Smooth muscle cell (in vitro differentiated cells): ENCODE results near the gene PHLPP2. TPM values are rescaled to one million over a fixed set of nuclear protein-coding genes. Genes with fewer than 3 reads are reported as not detected.

Experiments
- DNase-seq: peaks from one replicate; lab custom pipeline; 2025; ENCODE audit not compliant: unreplicated experiment; lab: John Stamatoyannopoulos, UW
- H2AFZ ChIP-seq: fragments of 200-600 bp; sonication (generic); 2 replicates; pipeline ENCODE4 v1.6.0; 2016; ENCODE audit warnings: antibody characterized with exemption, low read depth, mild to moderate bottlenecking
- H3F3A ChIP-seq: fragments of 200-600 bp; sonication (generic); 2 replicates; pipeline ENCODE4 v1.6.0; 2017; ENCODE audit warnings: antibody characterized with exemption, low read depth
- H3K27ac ChIP-seq: fragments of 200-600 bp; sonication (generic); 2 replicates; pipeline ENCODE4 v1.5.1; 2016; ENCODE audit warnings: low read depth, mild to moderate bottlenecking
- H3K27me3 ChIP-seq: fragments of 200-600 bp; sonication (generic); 2 replicates; pipeline ENCODE4 v1.6.1; 2016; ENCODE audit warnings: low read depth, mild to moderate bottlenecking
- H3K36me3 ChIP-seq: fragments of 200-600 bp; sonication (generic); 2 replicates; pipeline ENCODE4 v1.5.1; 2016; ENCODE audit warnings: low read depth
- H3K4me1 ChIP-seq: fragments of 200-600 bp; sonication (generic); 2 replicates; pipeline ENCODE4 v1.5.1; 2016; ENCODE audit warnings: low read depth
- H3K4me2 ChIP-seq: fragments of 200-600 bp; sonication (generic); 2 replicates; pipeline ENCODE4 v1.6.0; 2016; ENCODE audit warnings: mild to moderate bottlenecking
- H3K4me3 ChIP-seq: fragments of 200-600 bp; sonication (generic); 2 replicates; pipeline ENCODE4 v1.5.1; 2016; ENCODE audit warnings: mild to moderate bottlenecking
- H3K79me2 ChIP-seq: fragments of 200-600 bp; sonication (generic); 2 replicates; pipeline ENCODE4 v1.6.0; 2016; ENCODE audit warnings: low read depth, mild to moderate bottlenecking
- H3K9ac ChIP-seq: fragments of 200-600 bp; sonication (generic); 2 replicates; pipeline ENCODE4 v1.6.0; 2016; ENCODE audit warnings: low read depth
- H3K9me3 ChIP-seq: fragments of 200-600 bp; sonication (generic); replicated peaks from 2 replicates; pipeline ENCODE4 v1.5.1; 2016; ENCODE audit warnings: low read depth
- H4K20me1 ChIP-seq: fragments of 200-600 bp; sonication (generic); 2 replicates; pipeline ENCODE4 v1.6.0; 2016; ENCODE audit warnings: low read depth
- CTCF ChIP-seq: fragments of 200-600 bp; sonication (generic); IDR thresholded peaks from 2 replicates; pipeline ENCODE4 v1.5.1; 2017; ENCODE audit warnings: borderline replicate concordance, mild to moderate bottlenecking, antibody characterized with exemption; ENCODE audit not compliant: insufficient read depth, poor library complexity, severe bottlenecking
- WGBS: methylation state at CpG from one replicate; pipeline ENCODE4 v1.1.7; 2016; ENCODE audit warnings: low lambda C conversion rate; 5-methylcytosine and 5-hydroxymethylcytosine counted together
- polyA plus RNA-seq: library from polyadenylated mRNA; unstranded; fragments of >200 nt; fragmentation: Nextera tagmentation; extraction: Ambion mirVana; gene quantifications from 2 replicates; pipeline ENCODE4 v1.2.1, GENCODE V29; 2016
- total RNA-seq: library from RNA; depleted of rRNA; stranded (reverse); fragments of >200 nt; gene quantifications from 2 replicates; pipeline ENCODE4 v1.2.3, GENCODE V29; 2014

The PHLPP2 gene
- total and polyA plus RNA-seq, 2 experiments from 2014 or later, result 2.3 to 5.3 TPM

- peak within 1 kb of the TSS; percentile 65 for H2AFZ ChIP-seq
- no peaks in the 10 kb centered on the region for H3K36me3 ChIP-seq
- H3K4me2 ChIP-seq, result peak within 1 kb of the TSS; percentile 94
- H3K4me1 ChIP-seq, result no peaks in the 10 kb centered on the region
- no peak for TF ChIP-seq CTCF
- H3K4me3 ChIP-seq, result peak within 1 kb of the TSS; percentile 62
- peaks cover 47% of the 10 kb centered on the region for H3K27me3 ChIP-seq
- H3F3A ChIP-seq, result no peaks in the 10 kb centered on the region
- H3K9me3 ChIP-seq, result no peaks in the 10 kb centered on the region
- no peaks in the 10 kb centered on the region for H3K79me2 ChIP-seq
- WGBS, result under 1% methylated on average over 84 of the region's 98 CpGs
- no peak within 1 kb of the TSS for H3K9ac ChIP-seq
- H4K20me1 ChIP-seq, result no peaks in the 10 kb centered on the region
- DNase-seq, result no peak
- no peak within 1 kb of the TSS for H3K27ac ChIP-seq
Measured at GRCh38 chr16:71626018-71626857, 98.3 kb downstream of the PHLPP2 start, which contains the start of gene MARVELD3. TSS of gene MARVELD3 (plus strand) at chr16:71626184. CDS start at chr16:71626230, 46 bp downstream.

DNA sequence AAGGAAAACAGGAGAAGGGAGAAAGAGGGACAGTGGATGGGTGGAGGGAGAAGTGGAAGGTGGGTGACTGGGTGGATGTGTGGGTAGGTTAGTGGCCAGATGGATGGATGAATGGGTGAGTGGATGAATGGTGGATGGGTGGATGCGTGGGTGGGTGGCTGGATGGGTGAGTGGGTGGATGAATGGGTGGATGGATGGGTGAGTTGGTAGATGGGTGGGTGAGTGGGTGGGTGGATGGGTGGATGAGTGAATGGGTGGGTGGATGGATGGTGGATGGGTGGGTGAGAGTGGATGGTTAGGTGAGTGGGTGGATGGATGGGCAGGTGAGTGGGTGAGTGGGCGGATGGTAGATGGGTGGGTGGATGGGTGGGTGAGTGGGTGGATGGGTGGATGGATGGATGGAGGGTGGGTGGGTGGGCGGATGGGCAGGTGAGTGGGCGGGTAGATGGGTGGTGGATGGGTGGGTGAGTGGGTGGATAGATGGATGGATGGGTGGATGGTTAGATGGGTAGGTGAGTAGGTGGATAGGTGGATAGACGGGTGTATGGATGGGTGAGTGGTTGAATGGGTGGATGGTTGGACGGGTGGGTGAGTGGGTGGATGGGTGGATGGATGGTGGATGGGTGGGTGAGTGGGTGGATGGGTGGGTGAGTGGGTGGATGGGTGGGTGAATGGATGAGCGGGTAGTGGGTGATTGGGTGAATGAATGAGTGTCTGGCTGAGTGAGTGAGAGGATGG is 99.2 kb downstream of the PHLPP2 start:
- Histone ChIP-seq H3K9me3 (no peaks in the 10 kb centered on the region), H3K4me2 (no peak overlapping the region), H4K20me1 (no peaks in the 10 kb centered on the region), H3K4me1 (no peaks in the 10 kb centered on the region), H3K4me3 (peak overlapping the region; percentile 62), H3K79me2 (no peaks in the 10 kb centered on the region), H2AFZ (no peak overlapping the region), H3K9ac (no peak overlapping the region), H3F3A (no peaks in the 10 kb centered on the region), H3K27ac (no peak overlapping the region), H3K27me3 (peaks cover 47% of the 10 kb centered on the region), H3K36me3 (no peaks in the 10 kb centered on the region)
- WGBS, result no CpG with 5 or more reads among the region's 7 CpGs
- DNase-seq, result no peak
- no peak for TF ChIP-seq CTCF

DNA sequence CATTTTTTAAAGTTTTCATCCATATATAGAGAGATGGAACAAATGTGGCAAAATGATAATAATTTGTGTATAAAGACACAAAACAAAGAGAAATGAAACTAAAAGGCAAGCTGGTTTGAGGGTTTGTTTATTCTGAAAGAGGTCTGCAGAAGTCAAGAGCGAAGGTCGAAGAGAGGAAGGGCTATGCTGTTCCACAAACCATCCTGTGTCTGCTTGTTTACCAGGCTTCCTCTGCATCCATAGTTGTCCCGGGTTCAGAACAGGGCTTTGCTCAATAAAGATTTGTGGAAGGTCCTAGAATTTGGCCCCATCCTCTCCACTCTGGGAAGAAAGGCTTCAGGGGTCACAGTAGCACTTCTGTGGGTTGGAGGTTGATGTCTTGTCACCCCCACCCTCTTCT is 100.9 kb downstream of the PHLPP2 start:
- Histone ChIP-seq H3K79me2 (no peaks in the 10 kb centered on the region), H3K4me1 (no peaks in the 10 kb centered on the region), H3K36me3 (no peaks in the 10 kb centered on the region), H3K9ac (no peak overlapping the region), H2AFZ (no peak overlapping the region), H3K27me3 (peaks cover 46% of the 10 kb centered on the region), H3K9me3 (no peaks in the 10 kb centered on the region), H4K20me1 (no peaks in the 10 kb centered on the region), H3K27ac (no peak overlapping the region), H3K4me2 (peak overlapping the region; percentile 40), H3K4me3 (no peak overlapping the region), H3F3A (no peaks in the 10 kb centered on the region)
- no peak for DNase-seq
- 87% methylated on average over 3 of the region's 3 CpGs for WGBS
- no peak for TF ChIP-seq CTCF
